Occipital lobe (tissue), 2 donors: ENCODE data around the gene SLIT3. TPM values are rescaled to one million over a fixed set of nuclear protein-coding genes. Genes with fewer than 3 reads are reported as not detected.
"Not testable (repeated sequence)": the region's sequence is repeated elsewhere in the genome, so short reads cannot be mapped to it uniquely, and the experiment has no call there.

Source experiments
- DNase-seq: peaks from one replicate; lab custom pipeline; 2025; lab: John Stamatoyannopoulos, UW
- total RNA-seq: library from RNA; depleted of rRNA; stranded (reverse); fragments of >200 nt; gene quantifications from one replicate; pipeline ENCODE4 v1.2.3, GENCODE V29; 2014

Gene SLIT3
- total RNA-seq, 1 donor from 2014 or later: 0.78 TPM

DNA sequence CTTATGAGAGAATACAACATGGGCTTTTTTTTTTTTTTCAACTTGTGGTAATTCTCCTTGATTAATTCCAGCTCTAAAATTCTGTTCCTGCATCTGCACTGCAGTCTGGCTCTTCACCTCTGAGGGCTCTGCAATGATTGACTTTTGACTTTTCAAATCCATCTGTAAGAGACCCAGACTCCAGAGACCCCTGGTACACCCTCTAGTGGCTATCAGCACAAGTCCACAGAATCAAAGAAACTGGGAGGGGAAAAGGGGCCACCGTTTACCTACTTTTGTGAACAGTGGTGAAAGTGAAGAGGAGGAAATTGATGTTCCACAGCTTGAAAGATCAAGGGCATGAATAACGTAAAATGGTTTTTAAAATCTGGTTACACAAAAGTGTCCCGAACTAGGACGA, 151.6 kb downstream of the SLIT3 start:
- no peak for DNase-seq

DNA sequence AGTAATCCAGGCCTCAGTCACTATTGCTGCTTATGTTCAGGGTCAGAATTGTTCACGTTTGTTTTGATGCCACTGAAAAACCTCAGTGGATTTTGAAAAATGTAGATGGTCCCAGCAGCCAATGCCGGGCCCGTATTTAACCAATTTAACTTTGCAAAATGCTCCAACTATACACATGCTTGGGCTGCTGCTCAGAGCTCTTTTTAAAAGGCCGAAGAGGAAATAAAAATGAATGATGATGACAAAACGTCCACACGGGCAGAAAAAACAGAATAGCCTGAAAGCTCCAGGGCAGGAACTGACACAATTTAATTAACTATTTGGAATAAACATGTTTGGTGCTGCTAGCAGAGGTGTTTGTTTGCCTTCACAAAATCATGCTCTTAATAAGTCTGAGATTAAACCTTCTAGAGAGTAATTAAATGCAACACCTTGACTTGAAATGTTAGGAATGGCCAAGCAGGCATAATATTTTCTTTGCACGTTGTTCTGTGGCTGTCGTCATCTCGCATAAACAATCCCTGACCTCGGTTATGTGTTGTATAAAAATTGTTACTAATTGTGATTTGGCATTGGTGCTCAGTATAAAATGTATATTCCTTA, 152.7 kb downstream of the SLIT3 start:
- no peak for DNase-seq

DNA sequence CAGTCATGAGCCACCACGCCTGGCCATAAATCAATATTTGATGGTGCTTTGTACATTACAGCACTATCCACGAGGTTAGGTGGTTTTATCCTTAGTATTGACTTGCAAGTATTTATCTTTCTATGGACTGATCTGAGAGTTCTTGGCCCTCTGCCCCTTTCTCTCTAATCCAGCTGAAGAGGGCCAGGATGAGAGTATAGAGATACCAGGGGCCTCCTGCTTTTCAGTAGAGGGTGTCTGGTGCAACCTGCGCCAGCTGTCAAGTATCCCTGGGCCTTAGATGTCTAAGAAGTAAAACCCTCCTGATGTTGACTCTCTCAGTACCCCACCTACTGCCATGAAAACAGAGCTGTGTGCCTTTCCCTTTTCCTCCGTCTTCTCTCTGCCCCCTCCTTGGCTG, 153.4 kb downstream of the SLIT3 start:
- no peak for DNase-seq

DNA sequence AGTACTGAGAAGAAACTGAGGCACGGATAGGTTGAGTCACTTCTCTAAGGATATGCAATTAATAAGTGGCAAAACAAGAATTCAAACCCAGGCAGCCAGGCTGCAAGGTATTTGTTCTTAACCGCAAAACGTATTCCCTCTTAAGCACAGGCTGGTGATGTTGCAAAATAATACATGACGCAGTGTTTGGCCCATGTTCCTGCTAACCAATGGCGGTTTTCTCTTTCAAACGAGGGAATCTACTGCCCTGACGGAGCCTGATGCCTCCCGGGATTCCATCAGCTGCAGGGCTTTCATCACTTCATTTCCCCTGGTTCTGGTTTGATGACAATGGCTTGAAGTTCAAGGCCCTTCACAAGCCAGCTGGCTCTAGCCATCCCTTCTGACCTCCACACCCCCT, 154.8 kb downstream of the SLIT3 start:
- DNase-seq: no peak

DNA sequence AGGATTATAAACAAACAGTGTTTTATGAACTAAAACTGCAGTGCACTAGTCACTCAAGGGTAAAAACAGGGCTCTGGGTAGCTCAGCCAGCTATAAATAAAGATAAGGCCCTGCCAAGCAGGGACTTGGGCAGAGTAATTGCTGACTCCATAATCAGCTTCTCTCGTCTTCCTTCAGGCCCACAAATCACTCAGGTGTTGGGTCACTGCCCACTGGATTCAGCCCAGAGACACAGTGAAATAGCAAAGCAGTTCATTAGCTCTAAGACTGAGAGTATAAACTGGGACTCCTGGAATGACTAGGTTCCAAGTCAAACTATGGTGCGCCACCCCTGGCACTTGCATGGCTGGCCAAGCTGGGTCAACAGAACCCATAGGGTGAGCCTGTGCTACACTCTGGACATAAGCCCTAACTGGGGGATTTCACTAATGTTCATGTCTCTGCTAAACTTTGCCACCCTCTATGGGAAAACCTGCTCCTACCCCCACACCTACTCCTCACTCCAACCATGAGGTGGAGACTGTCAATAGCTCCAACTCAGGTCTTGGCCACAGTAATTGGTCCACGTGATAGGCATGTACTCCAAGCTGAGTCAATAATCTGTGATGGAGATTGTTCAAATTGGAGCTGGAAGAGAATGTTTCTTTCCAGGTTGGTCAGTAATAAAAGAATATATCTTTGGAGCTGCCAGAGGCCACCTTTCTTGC, 158.5 kb downstream of the SLIT3 start:
- no peak for DNase-seq

DNA sequence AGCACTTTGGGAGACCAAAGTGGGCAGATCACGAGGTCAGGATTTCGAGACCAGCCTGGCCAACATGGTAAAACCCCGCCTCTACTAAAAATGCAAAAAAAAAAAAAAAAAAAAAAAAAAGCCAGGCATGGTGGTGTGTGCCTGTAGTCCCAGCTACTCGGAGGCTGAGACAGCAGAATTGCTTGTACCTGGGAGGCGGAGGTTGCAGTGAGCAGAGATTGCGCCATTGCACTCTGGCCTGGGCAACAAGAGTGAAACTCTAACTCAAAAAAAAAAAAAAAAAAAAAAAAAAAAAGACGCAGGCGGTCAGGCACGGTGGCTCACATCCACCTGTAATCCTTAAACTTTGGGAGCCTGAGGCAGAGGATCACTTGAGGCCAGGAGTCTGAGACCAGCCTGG, 160.7 kb downstream of the SLIT3 start:
- DNase-seq: not testable (repeated sequence)

DNA sequence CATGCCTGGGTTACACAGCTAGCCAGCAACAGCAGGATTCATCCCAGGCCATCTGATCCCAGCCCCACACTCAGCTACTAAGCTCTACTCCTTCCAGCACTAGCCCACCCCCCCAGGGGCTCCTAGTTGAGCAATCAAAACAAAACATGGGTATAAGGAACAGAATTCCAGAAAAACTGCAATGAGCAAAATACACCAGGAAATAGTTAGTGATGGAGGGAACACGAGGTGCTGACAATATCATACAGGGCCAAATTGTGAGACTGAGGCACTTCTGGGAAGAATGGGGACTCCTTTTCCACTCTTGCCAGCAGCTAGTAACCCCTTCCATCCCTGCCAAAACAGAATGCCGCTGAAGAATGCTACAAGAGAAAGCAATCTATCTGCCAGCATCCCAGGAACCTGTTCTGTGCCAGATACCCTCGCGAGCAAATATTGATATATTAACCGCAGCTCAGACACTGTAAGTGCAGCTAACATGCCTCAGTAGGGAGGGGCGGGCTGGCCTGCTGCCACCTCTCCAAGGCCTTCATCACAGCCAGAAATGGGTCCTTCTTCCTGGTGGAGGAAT, 161.4 kb downstream of the SLIT3 start:
- no peak for DNase-seq

DNA sequence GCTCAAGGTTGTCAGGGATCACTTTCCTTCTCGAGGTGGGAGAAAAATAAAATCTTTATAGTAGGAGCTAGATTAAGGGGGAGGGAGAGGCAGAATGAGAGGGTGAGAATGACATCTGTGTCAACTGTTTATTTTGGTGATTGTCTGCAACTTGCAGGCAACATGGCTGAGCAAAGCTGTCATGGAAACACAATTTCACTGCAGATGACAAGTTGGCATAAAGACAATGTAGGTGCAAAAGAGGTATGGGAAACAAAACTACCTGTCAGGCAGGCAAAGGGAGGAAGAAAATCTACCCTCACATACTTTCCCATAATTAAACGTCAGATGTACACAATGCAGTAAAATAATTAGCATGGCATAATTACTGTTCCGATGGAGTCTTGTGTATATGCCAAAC, 167.4 kb downstream of the SLIT3 start:
- DNase-seq: no peak

DNA sequence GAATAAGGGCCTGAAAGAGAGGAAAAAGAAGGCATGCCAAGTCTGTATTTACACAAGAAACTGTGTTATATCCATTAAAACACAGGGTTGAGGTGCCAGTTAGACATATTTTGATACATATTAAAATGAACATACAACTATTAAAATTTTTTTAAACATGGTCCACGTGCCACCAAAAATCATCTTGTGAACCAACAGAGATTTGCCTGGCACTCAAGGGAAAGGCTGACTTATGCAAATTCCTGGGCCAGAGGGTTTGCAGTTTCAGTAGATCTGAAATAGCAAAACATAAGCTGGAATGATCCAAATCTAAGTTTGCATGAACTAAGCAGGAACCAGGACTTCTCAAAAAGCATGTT, 168.7 kb downstream of the SLIT3 start:
- no peak for DNase-seq

DNA sequence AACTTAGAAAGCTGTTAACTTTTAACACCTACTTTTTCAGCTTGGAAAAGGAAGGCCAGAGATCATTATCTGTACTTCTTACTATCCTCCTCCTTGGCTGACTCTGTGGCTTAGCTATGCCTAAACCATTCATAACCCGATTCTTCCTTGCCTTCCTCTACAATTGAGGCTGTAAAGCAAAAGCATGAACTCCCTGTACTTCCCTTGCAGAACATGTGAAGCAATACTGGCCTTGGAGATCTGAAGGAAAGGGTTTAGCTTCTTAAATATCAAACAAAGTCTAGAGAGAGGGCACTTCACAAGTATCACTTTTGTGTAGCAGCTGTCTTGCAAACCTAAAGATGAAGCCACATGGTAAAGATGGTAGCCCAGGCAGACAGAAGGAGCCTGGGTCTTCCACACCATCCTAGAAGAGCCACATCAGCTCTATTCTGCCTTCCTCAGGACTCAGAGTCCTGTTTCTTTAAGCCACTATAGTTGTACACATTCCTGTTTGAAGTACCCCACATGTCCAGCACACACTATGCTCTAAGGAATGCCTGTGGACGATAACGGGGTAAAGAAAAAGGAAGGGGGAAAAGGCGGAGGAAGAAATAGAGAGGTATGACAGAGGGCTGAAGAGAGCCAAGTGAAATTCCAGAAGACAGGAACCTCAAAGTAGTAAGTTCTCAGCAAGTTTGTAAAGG, 169.2 kb downstream of the SLIT3 start:
- DNase-seq: no peak

DNA sequence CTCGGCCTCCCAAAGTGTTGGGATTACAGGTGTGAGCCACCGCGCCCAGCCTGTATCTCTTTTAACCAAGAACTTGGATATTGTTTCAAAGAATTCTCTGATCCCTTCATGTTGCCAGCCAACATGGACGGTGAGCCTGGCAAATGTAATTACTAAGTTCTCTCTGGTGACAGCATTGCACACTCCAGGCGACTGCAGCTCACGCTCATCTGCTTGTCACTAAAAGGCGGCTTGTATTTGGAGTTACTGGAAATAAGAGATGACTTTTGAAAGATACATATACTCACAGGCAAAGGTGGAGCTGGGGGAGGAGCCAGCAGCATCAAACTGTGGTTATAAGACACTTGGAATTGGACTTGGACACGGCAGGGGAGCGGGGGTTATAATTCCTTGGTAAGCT, 172.3 kb downstream of the SLIT3 start:
- DNase-seq: no peak

DNA sequence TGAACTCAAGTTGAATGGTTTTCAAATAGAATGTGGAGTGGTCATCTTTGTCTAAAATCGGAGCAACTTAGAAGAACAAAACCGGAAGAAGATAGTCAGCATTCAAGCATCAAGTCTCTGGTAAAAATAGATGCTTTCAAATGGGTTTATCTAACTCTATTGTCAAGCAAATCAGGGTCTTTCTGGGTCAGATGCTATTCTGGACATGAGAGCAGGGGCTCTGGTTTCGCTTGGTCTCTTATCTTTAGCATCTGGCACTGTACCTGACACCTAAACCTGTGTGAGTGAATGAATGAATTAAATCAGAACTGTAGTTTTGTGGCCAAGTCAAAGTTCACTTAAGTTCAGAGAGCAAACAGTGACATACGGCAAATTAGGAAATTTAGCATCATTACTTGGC, 173.5 kb downstream of the SLIT3 start:
- DNase-seq: no peak

DNA sequence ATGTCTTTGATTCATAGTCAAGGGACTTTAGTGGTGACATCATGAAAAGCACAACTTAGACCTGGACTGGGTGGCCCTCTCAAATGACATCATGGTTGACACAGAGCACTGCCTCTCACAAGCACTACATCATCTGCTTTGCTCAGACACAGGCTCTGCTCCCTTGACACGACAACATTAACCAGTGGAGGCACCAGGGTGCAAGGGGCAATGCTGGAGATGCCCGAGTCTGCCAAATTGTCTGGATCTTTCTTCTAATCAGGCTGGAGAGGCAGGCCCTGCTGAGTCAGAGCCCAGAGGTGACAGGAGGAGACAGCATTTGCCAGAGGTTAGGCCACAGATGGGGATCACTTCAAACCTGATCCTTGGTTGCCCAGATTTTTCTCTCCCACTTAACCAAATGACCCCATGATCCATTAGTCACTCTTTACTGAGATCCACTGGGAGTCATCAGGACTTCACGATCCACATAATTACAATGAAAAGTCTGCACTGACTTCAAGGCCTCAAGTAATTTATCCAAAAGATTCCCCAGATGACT, 174.4 kb downstream of the SLIT3 start:
- no peak for DNase-seq

DNA sequence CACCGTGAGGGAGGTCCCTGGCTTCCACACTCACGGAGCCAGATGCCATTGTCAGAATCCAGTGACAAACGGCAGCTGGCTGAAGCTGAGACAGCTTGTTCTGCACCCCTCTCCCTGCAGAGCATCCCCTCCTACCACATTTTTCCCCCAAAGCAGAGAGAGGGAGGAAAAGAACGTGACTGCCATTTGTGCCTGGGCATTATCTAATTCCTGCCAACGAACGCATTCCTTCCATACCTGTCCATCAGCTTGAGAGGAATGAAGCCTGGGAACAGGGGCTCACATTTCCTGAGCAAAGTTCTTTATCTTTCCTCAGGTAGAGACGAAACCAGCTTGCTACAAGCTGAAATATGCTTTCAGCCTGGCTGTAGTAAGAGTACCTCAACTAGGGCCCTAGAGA, 175.4 kb downstream of the SLIT3 start:
- DNase-seq: no peak

DNA sequence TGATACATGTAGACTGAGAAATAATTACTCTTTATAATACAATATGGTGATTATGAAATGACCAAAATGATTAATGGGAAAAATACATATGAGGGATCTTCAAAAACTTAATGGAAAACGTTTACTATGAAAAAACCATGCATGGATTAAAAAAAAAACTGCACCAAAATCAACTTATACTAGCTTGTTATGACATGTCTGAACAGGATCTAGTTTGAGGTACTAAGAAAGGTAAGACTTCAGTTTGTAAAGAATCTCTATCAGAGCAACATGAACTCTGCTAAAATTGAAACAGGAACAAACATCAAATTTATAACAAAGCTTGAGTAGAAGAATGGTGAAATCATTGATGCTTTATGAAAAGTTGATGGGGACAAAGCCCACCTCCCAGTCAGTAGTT, 178.0 kb downstream of the SLIT3 start:
- DNase-seq: no peak

DNA sequence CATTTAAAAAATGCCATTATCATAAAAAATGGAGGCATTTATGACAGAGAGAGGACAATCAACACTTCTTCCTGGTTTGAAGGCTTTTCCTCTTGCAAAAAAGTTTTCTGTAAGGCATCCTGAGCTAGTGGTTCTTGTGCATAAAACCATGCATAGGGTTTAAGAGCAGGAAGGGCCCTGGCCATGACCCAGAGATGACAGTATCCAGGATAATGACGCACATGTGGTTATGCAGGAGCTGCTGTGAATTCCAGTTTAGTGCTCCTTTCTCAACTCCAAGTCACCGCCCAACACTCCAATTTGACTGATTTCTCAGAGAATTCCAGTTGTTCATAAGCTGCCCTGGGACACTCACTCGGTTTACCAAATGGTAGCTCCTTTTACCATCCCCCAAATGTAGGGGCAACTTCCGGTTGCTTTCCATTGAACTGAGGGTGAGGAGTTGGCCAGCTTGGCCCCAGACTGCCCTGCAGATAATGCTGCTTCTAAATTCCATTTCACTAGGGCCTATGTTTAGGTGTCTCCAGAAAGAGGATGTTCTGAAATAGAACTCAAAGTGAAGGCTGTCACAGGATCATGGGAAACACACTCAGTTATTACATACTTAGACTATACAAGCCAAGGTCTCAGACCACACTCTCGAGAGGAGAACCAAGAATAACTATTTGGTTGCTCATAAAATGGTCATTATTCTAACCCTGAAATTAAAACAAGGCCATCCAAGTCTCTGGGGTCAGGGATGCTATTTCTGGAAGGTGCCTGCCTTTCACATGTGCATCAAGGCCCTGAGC, 179.1 kb downstream of the SLIT3 start:
- DNase-seq: no peak

DNA sequence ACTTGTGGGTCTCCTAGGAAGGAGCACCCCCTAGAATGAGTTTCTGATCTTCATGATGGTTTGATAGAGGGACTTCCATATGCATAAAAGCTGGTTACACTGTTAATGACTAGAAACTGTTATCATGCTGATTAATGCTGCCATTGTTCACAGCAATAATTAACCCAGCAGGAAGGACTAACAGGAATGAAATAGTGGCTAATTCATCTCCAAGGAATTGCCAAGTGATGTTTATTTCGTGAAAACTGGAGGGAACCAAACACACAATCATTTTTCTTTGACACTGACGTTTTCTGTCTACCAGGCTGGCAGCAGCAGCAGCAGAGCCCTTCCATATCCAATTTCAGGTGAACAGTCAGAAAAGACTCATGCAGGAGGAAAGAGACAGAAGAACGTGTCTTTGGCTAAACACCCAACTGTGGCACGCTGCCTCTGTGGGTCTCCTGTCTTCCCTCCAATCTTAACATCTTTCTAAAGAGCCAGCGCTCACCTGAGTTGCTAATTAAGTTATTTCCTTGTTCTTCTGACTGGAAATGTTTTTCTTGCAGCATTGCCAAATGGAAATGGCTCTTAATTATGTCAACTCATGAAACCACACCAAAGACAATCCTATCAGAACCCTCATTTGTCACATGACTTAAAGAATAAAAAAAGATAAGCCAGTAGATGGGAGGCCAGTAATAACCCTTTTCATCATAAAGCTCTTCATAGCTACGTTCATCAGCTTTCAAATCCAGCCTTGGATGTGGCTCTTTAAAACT, 181.5 kb downstream of the SLIT3 start:
- DNase-seq: no peak

DNA sequence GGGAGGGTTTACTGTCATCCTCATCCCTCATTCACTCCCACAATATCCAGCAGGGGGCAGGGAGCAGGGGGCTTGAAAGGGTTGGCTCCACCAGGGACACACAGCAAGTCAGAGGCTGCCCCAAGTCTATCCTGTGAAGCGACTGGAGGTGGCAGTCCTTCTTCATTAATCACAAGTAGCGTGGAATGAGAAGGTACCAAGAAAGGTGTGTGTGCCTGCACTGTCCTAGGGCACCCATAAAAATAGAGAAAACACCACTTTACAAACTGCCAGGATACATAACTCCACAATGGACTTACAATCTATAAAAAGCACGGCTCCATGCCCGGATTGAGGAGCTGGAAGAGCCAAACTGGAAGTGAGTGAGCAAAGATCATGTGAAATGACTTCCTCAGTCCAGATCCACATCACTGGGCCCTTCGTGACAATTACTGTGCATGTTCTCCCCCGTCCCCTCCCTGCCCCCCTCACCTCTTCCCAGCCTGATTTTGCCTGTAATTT, 183.9 kb downstream of the SLIT3 start:
- DNase-seq: no peak

DNA sequence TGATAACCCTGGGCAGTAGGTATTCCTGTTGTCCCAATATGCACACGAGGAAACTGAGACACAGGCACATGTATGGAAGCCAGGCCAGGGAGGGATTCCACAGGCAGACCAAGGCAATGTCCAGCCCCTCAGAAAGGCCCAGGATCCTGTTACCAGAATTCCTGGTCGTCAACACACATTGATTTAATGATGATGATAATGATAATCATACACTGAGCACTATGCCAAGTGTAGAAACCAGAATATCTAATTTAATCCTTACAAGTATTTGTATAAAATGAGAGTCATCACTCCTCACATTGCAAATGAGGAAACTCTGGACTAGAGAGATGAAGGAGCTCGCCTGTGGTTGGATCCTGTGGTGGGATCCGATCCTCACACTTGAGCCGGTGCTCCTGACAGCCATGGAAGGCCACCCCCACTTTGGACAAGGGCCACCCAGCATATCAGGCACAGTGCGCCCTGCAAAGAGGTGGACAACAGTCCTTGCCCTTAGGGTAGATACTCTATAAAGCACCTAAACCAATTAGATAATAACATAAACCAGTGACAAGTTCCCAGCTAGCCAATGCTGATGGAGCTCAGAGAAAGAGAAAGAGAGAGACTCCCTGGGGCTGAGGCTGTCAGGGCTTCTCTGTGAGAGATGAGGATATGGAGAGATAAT, 185.3 kb downstream of the SLIT3 start:
- DNase-seq: no peak

DNA sequence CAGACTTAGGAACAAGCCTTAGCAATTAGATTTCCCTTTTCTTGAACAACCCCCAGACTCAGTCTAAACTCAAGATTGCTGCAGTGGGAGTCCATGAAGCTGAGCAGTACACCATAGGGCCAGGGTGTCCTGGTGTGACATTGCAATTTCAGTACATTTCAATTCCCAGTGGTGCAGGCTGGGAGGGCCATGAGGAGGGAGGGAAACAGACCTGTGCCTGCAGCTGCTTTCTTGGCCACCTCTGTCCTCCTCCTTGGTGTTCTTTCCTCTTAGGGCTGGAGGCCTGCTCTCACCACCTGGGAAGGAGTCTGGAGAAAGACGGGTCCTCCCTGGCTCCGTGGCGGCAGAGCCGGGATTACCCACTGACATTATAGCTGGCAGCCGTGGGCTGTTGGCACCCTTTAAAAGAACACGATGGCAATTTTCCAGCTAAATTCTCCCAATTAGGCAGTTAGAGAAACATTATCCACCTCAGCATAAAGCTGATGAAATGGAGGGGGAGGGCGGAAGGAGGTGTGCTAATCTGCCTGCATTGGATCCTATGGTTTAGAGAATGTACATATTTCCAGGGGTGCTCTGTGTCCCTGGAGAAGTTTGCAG, 186.4 kb downstream of the SLIT3 start:
- DNase-seq: no peak
